Measurements from ENCODE around the gene TUBB6. TPM values are rescaled to one million over a fixed set of nuclear protein-coding genes. Genes with fewer than 3 reads are reported as not detected.

The TUBB6 gene
- total RNA-seq, 2 donors from 2014 or later = 7.8 to 41.6 TPM

DNA sequence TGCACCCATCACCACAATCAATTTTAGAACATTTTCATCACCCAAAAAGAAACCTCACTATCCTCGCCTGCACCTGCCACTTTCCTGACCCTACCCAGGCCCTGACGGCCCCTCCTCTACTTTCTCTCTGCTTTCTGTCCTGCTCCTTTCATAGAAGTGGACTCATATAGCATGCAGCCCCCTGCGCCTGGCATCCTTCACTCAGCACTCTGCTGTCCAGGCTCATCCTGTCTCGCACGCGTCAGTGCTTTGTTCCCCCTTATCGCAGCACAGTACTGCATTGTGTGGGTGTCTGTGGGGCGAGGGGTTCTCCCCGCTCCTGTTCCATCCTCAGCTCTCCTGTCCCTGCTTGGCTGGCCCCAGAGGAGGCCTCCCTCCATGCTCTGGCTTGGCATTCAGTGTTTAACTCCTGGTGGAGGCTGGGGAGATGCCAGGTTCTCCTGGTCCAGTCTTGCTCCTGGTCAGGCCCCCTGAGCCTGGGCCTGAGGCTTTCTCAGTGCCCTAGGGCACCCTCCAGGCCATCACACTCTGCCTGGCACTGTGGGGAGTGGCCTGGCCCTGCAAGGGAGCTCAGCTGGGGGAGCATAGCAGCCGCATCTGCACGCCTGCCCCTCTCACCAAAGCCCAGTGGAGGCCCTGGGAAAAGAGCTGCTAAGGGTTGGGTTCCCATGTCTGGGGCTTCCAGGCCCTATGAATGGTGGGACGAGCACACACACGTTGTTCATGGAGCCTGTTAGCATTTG, 6.6 kb upstream of the TUBB6 start:
- no peak overlapping the region for H3K9ac ChIP-seq (ENCODE audit: low read depth in 2 of 2, low read length in 2 of 2)
- no peak overlapping the region for H3K4me3 ChIP-seq
- intact Hi-C loops (cut with DNase I) = no loop called here
- H3K36me3 ChIP-seq = no peaks in the 10 kb centered on the region
- H3K4me1 ChIP-seq = no peaks in the 10 kb centered on the region
- TF ChIP-seq, protein P1, sequence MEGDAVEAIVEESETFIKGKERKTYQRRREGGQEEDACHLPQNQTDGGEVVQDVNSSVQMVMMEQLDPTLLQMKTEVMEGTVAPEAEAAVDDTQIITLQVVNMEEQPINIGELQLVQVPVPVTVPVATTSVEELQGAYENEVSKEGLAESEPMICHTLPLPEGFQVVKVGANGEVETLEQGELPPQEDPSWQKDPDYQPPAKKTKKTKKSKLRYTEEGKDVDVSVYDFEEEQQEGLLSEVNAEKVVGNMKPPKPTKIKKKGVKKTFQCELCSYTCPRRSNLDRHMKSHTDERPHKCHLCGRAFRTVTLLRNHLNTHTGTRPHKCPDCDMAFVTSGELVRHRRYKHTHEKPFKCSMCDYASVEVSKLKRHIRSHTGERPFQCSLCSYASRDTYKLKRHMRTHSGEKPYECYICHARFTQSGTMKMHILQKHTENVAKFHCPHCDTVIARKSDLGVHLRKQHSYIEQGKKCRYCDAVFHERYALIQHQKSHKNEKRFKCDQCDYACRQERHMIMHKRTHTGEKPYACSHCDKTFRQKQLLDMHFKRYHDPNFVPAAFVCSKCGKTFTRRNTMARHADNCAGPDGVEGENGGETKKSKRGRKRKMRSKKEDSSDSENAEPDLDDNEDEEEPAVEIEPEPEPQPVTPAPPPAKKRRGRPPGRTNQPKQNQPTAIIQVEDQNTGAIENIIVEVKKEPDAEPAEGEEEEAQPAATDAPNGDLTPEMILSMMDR (IDR thresholded peaks at IDR 0.05) = no peak
- H3K27ac ChIP-seq = no peak overlapping the region
- H3K9me3 ChIP-seq = no peaks in the 10 kb centered on the region
- peaks cover 7% of the 10 kb centered on the region for H3K27me3 ChIP-seq
- no peak for DNase-seq

DNA sequence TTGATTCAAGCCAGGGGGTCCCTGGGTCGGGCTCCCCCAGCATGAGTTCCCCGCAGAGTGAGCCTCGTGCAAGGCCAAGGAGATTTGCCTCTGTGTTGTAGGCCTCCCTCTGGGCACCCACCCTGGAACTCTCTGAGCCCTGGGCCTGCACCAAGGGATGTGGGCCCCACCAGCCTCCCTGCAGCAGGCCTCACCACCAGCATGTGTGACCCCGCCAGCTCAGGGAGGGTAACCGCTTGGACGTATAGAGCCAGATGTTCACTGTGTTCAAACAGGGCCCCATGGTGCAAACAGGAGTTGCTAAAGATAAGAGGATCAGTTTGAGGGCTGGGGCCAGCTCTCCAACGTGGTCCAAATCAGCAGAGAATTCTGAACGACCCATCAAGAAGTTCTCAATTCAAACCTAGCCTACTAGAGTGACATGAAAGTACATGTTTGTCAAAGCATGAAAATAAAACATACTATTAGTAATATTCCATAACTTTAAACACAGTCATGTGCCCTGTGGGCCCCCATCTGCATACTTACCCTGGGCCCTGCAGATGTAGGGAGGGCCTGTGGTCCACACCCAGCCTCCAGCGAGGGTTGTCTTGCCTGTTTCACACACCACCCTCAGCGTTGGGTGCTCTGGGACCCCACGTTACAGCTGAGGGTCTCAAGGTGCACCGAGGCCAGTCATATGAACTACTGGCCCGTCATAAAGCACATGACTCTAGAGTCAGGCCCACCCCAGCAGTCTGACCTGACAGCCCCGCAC, 5.5 kb upstream of the TUBB6 start:
- DNase-seq = no peak
- Histone ChIP-seq H3K9ac (ENCODE audit: low read depth in 2 of 2, low read length in 2 of 2) (no peak overlapping the region), H3K4me1 (no peaks in the 10 kb centered on the region), H3K27ac (no peak overlapping the region), H3K9me3 (no peaks in the 10 kb centered on the region), H3K27me3 (peaks cover 16% of the 10 kb centered on the region), H3K36me3 (no peaks in the 10 kb centered on the region), H3K4me3 (no peak overlapping the region)
- TF ChIP-seq, protein P1 (IDR thresholded peaks at IDR 0.05) = no peak
- intact Hi-C loops (cut with DNase I) = no loop called here

DNA sequence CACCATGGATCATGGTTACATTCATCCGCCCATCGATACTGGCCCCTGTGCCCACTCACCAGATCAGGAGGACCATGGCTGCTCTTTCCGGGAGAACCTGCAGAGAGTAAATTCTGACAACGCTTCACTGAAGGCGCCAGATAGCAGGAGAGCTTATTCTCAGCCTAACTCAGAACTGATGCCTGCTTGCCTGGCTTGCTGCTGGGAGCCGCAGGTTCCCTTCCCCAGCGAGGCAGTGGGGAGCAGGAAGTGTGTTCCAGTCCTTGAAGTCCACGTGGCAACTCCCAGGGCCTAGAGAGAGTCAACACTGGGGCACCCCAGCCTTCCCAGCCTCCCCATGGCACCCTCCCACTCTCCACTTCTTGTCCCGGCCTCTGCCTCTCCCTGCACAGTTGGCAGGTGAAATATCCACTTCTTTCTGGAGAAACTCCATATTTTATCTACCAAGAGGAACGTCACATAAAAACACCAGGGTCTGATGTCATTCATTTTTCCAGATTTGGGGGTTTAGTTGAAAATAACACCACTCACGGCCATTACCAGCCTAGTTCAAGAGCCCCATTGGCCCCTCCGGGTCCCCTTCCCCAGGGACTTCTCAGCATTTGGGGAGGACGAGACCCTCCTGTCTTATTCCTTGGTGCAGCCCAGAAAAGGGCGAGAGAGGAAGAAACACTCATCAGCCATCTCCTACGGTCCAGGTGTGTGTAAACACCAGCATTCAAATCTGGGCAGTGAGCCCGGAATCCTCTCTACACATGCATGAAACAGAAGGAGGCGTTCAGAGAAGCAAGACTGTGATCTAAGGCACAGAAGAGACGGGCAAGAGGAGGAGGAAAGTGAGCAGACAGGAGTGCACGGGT, 3.5 kb upstream of the TUBB6 start:
- Histone ChIP-seq H3K9me3 (no peaks in the 10 kb centered on the region), H3K4me3 (no peak overlapping the region), H3K4me1 (peaks cover 5% of the 10 kb centered on the region), H3K27me3 (peaks cover 28% of the 10 kb centered on the region), H3K9ac (ENCODE audit: low read depth in 2 of 2, low read length in 2 of 2) (no peak overlapping the region), H3K27ac (no peak overlapping the region), H3K36me3 (no peaks in the 10 kb centered on the region)
- intact Hi-C loops (cut with DNase I) = no loop called here
- TF ChIP-seq, protein P1 (IDR thresholded peaks at IDR 0.05) = no peak
- DNase-seq = no peak

DNA sequence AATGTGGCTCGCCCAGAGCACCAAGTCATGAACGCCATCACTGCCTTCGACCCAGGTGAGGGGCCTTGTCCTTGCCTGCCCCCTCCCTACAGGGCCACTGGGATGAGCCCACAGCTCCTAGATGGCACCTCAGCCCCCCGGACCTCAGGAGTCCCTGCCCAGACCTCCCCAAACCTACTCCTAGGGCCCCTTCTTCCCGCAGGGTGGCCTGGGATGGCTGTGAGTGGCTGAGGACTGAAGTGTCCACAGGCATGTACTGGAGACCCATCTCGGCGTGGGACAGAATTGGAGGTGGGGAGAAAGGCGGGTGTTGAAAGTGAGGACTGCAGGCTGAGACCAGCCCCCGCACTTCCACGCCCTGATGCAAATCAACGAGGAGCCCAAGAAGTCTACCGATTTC, 2.8 kb upstream of the TUBB6 start:
- Histone ChIP-seq H3K4me3 (no peak overlapping the region), H3K36me3 (no peaks in the 10 kb centered on the region), H3K9me3 (no peaks in the 10 kb centered on the region), H3K27ac (no peak overlapping the region), H3K9ac (ENCODE audit: low read depth in 2 of 2, low read length in 2 of 2) (no peak overlapping the region), H3K27me3 (peaks cover 28% of the 10 kb centered on the region), H3K4me1 (peaks cover 5% of the 10 kb centered on the region)
- no peak for DNase-seq
- intact Hi-C loops (cut with DNase I) = no loop called here
- TF ChIP-seq, protein P1 (IDR thresholded peaks at IDR 0.05) = no peak

DNA sequence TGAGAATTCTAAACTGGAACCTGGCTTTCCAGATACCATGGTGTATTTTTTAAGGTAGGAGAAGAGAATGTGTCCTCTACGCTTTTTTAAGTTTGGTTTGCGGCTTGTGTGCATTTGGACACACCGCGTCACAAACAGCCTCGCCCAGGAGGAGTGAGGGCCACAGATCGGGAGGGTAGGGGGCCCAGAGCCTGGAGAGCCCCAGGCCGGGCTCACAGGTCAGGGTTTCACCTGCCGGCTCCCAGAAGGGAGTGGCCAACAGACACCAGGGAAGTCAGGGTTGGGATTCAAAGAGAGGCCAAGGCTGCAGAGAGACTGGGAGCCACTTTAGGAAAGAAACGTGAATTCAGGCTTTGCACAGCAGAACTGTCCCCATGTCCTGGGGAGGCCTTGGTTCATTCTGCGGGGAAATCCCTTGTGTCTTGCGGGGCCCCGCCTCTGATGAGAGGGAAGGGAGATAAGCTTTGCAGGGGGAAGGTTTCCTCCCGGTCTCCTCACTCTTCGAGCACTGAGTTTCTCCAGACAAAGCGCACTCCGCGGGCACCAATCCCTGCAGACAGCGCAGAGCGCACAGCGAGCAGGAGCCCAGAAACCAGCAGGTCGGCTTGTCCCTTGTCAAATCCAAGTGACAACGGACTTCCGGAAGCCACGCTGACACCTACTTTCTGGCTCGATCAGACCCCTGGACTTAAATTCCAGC, 2.0 kb upstream of the TUBB6 start:
- no peaks in the 10 kb centered on the region for H3K9me3 ChIP-seq
- no peaks in the 10 kb centered on the region for H3K36me3 ChIP-seq
- H3K27me3 ChIP-seq = peaks cover 28% of the 10 kb centered on the region
- peaks cover 5% of the 10 kb centered on the region for H3K4me1 ChIP-seq
- H3K4me3 ChIP-seq = no peak overlapping the region
- TF ChIP-seq, protein P1 (IDR thresholded peaks at IDR 0.05) = no peak
- no peak overlapping the region for H3K27ac ChIP-seq
- no peak for DNase-seq
- intact Hi-C loops (cut with DNase I) = no loop called here
- no peak overlapping the region for H3K9ac ChIP-seq (ENCODE audit: low read depth in 2 of 2, low read length in 2 of 2)

Measured in colonic mucosa (tissue), 4 donors.